GM23338 (cell line): ENCODE results near the gene SLC25A6. TPM values are rescaled to one million over a fixed set of nuclear protein-coding genes. Genes with fewer than 3 reads are reported as not detected.
A peak's percentile ranks its signal among the peaks of the same experiment; 100 is the strongest.

Experiments
- ATAC-seq: fragments of 200-7000 bp; cut with Tn5 transposase; 3 replicates; pipeline ENCODE4 v1.9.1; 2020
- DNase-seq: peaks from one replicate; pipeline ENCODE4 v3.0.0-alpha.2; 2015; ENCODE audit warnings: low spot score
- H2AFZ ChIP-seq: fragments of 200-600 bp; sonication (generic); 2 replicates; pipeline ENCODE4 v1.8.0; 2016; ENCODE audit warnings: antibody characterized with exemption, mild to moderate bottlenecking, moderate library complexity
- H3F3A ChIP-seq: fragments of 200-600 bp; sonication (generic); replicated peaks from 2 replicates; pipeline ENCODE4 v1.8.0; 2017; ENCODE audit warnings: antibody characterized with exemption, mixed run types, low read depth
- H3K27ac ChIP-seq: fragments of 200-600 bp; sonication (generic); 2 replicates; pipeline ENCODE4 v1.6.1; 2016; ENCODE audit warnings: low read depth
- H3K27me3 ChIP-seq: fragments of 200-600 bp; sonication (generic); 2 replicates; pipeline ENCODE4 v1.8.0; 2016; ENCODE audit warnings: mild to moderate bottlenecking, mixed run types, moderate library complexity; ENCODE audit not compliant: insufficient read depth
- H3K36me3 ChIP-seq: fragments of 200-600 bp; sonication (generic); 2 replicates; pipeline ENCODE4 v1.8.0; 2016; ENCODE audit warnings: mild to moderate bottlenecking; ENCODE audit not compliant: insufficient read depth
- H3K4me1 ChIP-seq: fragments of 200-600 bp; sonication (generic); 2 replicates; pipeline ENCODE4 v1.8.0; 2016; ENCODE audit warnings: mild to moderate bottlenecking, moderate library complexity; ENCODE audit not compliant: insufficient read depth
- H3K4me2 ChIP-seq: fragments of 200-600 bp; sonication (generic); 2 replicates; pipeline ENCODE4 v1.7.1; 2017; ENCODE audit warnings: mixed run types
- H3K4me3 ChIP-seq: fragments of 200-600 bp; sonication (generic); 2 replicates; pipeline ENCODE4 v1.6.1; 2016; ENCODE audit warnings: mixed run types
- H3K79me2 ChIP-seq: fragments of 200-600 bp; sonication (generic); replicated peaks from 2 replicates; pipeline ENCODE4 v1.8.0; 2017; ENCODE audit warnings: mild to moderate bottlenecking; ENCODE audit not compliant: insufficient read depth
- H3K9me2 ChIP-seq: fragments of 200-600 bp; sonication (generic); 2 replicates; pipeline ENCODE4 v1.8.0; 2017; ENCODE audit not compliant: insufficient read depth
- H4K20me1 ChIP-seq: fragments of 200-600 bp; sonication (generic); replicated peaks from 2 replicates; pipeline ENCODE4 v1.8.0; 2017; ENCODE audit warnings: mild to moderate bottlenecking; ENCODE audit not compliant: insufficient read depth
- H3K27ac Mint-ChIP-seq: 2 replicates; pipeline ENCODE4 v1.8.0; 2020; ENCODE audit warnings: inconsistent platforms, mild to moderate bottlenecking, moderate library complexity, mixed read lengths
- H3K27me3 Mint-ChIP-seq: 3 replicates; pipeline ENCODE4 v1.8.0; 2022; ENCODE audit warnings: low read depth, mild to moderate bottlenecking, moderate library complexity, mixed read lengths, inconsistent platforms; ENCODE audit not compliant: insufficient read depth, poor library complexity
- H3K36me3 Mint-ChIP-seq: 3 replicates; pipeline ENCODE4 v1.8.0; 2021; ENCODE audit warnings: low read depth, mild to moderate bottlenecking, inconsistent platforms, moderate library complexity, mixed read lengths
- H3K4me1 Mint-ChIP-seq: 3 replicates; pipeline ENCODE4 v1.8.0; 2020; ENCODE audit warnings: mild to moderate bottlenecking, inconsistent platforms, mixed read lengths
- H3K4me3 Mint-ChIP-seq: 3 replicates; pipeline ENCODE4 v1.8.0; 2021; ENCODE audit warnings: moderate library complexity, mild to moderate bottlenecking, inconsistent platforms, mixed read lengths
- H3K9me3 Mint-ChIP-seq: 3 replicates; pipeline ENCODE4 v1.8.0; 2020; ENCODE audit warnings: moderate library complexity, mild to moderate bottlenecking, inconsistent platforms, mixed read lengths
- CREB1 ChIP-seq: fragments of 250-450 bp; sonication (Bioruptor Pico); IDR thresholded peaks from 2 replicates; pipeline ENCODE4 v1.5.0; 2020; ENCODE audit warnings: low read depth, mild to moderate bottlenecking, moderate library complexity
- CTCF ChIP-seq, 2 experiments: fragments of 200-600 bp in 1 of 2; sonication (generic) in 1 of 2; conservative IDR thresholded peaks; 2 replicates each; pipeline versions ENCODE4 v1.5.1 to v1.6.1; 2016 to 2017; ENCODE audit warnings: antibody characterized with exemption in 2 of 2, low read depth in 2 of 2, mild to moderate bottlenecking in 2 of 2, moderate library complexity in 1 of 2
- EZH2 ChIP-seq: fragments of 200-600 bp; sonication (generic); IDR thresholded peaks from one replicate; pipeline ENCODE4 v1.8.0; 2017; ENCODE audit warnings: antibody characterized with exemption, mild to moderate bottlenecking, low read depth; ENCODE audit not compliant: unreplicated experiment
- EZH2phosphoT487 ChIP-seq: fragments of 200-600 bp; sonication (generic); IDR thresholded peaks from one replicate; pipeline ENCODE4 v1.8.1; 2018; ENCODE audit warnings: antibody characterized with exemption; ENCODE audit not compliant: unreplicated experiment
- JUNB ChIP-seq: IDR thresholded peaks from one replicate; pipeline ENCODE4 v1.6.1; 2016; ENCODE audit warnings: antibody characterized with exemption; ENCODE audit not compliant: unreplicated experiment
- NANOG ChIP-seq: IDR thresholded peaks from 2 replicates; pipeline ENCODE4 v1.6.1; 2016; ENCODE audit warnings: antibody characterized with exemption, borderline replicate concordance
- POLR2AphosphoS5 ChIP-seq: IDR thresholded peaks from 2 replicates; pipeline ENCODE4 v1.6.1; 2016; ENCODE audit warnings: antibody characterized with exemption, low read depth
- STAT1 ChIP-seq: IDR thresholded peaks from one replicate; pipeline ENCODE4 v1.6.1; 2016; ENCODE audit warnings: antibody characterized with exemption; ENCODE audit not compliant: unreplicated experiment
- ZNF114 ChIP-seq: fragments of 250-450 bp; sonication (Bioruptor Pico); IDR thresholded peaks from 2 replicates; pipeline ENCODE4 v1.5.0; 2020; ENCODE audit warnings: mild to moderate bottlenecking, moderate library complexity
- ZNF331 ChIP-seq: fragments of 250-450 bp; sonication (Bioruptor Pico); IDR thresholded peaks from 2 replicates; pipeline ENCODE4 v1.5.0; 2020; ENCODE audit warnings: low read depth, mild to moderate bottlenecking, moderate library complexity
- polyA plus RNA-seq: library from polyadenylated mRNA; unstranded; fragments of >200 nt; fragmentation: Nextera tagmentation; extraction: Ambion mirVana; gene quantifications from 2 replicates; pipeline ENCODE4 v1.2.1, GENCODE V29; 2016
- total RNA-seq: library from RNA; depleted of rRNA; stranded (reverse); fragments of >200 nt; shearing (Covaris generic); gene quantifications from 2 replicates; pipeline ENCODE4 v1.2.3, GENCODE V29; 2014
- TF ChIP-seq, protein P1 (sequence below): IDR thresholded peaks from 2 replicates; pipeline ENCODE4 v1.6.1; 2016; ENCODE audit warnings: antibody characterized with exemption
- TF ChIP-seq, protein P2 (sequence below): fragments of 250-450 bp; sonication (Bioruptor Pico); IDR thresholded peaks from 2 replicates; pipeline ENCODE4 v1.5.0; 2020; ENCODE audit warnings: mild to moderate bottlenecking, moderate library complexity
- TF ChIP-seq, protein P3 (sequence below): IDR thresholded peaks from one replicate; pipeline ENCODE4 v1.6.1; 2018; ENCODE audit warnings: antibody characterized with exemption; ENCODE audit not compliant: unreplicated experiment

SLC25A6 gene
- total and polyA plus RNA-seq, 2 experiments from 2014 or later: 358 to 486 TPM

- H3K9me3 Mint-ChIP-seq: peaks cover 11% of the 10 kb centered on the region; the same call in 2 of the 3 replicates
- peak overlapping the region; percentile 100 for H3K4me3 ChIP-seq
- peaks cover 43% of the 10 kb centered on the region for H3K4me1 Mint-ChIP-seq
- H3K36me3 ChIP-seq: peaks cover 33% of the 10 kb centered on the region
- H3K79me2 ChIP-seq: peaks cover 71% of the 10 kb centered on the region
- peaks cover 70% of the 10 kb centered on the region for H3K36me3 Mint-ChIP-seq
- peak overlapping the region; percentile 98 for H3K4me2 ChIP-seq
- H3F3A ChIP-seq: peaks cover 36% of the 10 kb centered on the region
- H3K4me3 Mint-ChIP-seq: peak overlapping the region; percentile 93
- DNase-seq (peak; percentile 78), ATAC-seq (peak; percentile 8)
- no peaks in the 10 kb centered on the region for H3K27me3 ChIP-seq
- H3K9me2 ChIP-seq: no peaks in the 10 kb centered on the region
- peak overlapping the region; percentile 98 for H3K27ac ChIP-seq
- H3K4me1 ChIP-seq: peaks cover 16% of the 10 kb centered on the region
- TF ChIP-seq POLR2AphosphoS5 (peak; percentile 44; the same call in 1 of the 2 replicates), NANOG (no peak), CREB1 (no peak; the same call in 1 of the 2 replicates), STAT1 (no peak), EZH2 (no peak), ZNF114 (no peak), EZH2phosphoT487 (no peak), JUNB (no peak), CTCF (conservative IDR thresholded peaks at IDR 0.05; ENCODE audit: low read depth in 2 of 2) (no peak), ZNF331 (CRISPR knock-in tag) (no peak)
- TF ChIP-seq, protein P1, sequence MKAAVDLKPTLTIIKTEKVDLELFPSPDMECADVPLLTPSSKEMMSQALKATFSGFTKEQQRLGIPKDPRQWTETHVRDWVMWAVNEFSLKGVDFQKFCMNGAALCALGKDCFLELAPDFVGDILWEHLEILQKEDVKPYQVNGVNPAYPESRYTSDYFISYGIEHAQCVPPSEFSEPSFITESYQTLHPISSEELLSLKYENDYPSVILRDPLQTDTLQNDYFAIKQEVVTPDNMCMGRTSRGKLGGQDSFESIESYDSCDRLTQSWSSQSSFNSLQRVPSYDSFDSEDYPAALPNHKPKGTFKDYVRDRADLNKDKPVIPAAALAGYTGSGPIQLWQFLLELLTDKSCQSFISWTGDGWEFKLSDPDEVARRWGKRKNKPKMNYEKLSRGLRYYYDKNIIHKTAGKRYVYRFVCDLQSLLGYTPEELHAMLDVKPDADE: peak; percentile 58
- TF ChIP-seq, protein P2, sequence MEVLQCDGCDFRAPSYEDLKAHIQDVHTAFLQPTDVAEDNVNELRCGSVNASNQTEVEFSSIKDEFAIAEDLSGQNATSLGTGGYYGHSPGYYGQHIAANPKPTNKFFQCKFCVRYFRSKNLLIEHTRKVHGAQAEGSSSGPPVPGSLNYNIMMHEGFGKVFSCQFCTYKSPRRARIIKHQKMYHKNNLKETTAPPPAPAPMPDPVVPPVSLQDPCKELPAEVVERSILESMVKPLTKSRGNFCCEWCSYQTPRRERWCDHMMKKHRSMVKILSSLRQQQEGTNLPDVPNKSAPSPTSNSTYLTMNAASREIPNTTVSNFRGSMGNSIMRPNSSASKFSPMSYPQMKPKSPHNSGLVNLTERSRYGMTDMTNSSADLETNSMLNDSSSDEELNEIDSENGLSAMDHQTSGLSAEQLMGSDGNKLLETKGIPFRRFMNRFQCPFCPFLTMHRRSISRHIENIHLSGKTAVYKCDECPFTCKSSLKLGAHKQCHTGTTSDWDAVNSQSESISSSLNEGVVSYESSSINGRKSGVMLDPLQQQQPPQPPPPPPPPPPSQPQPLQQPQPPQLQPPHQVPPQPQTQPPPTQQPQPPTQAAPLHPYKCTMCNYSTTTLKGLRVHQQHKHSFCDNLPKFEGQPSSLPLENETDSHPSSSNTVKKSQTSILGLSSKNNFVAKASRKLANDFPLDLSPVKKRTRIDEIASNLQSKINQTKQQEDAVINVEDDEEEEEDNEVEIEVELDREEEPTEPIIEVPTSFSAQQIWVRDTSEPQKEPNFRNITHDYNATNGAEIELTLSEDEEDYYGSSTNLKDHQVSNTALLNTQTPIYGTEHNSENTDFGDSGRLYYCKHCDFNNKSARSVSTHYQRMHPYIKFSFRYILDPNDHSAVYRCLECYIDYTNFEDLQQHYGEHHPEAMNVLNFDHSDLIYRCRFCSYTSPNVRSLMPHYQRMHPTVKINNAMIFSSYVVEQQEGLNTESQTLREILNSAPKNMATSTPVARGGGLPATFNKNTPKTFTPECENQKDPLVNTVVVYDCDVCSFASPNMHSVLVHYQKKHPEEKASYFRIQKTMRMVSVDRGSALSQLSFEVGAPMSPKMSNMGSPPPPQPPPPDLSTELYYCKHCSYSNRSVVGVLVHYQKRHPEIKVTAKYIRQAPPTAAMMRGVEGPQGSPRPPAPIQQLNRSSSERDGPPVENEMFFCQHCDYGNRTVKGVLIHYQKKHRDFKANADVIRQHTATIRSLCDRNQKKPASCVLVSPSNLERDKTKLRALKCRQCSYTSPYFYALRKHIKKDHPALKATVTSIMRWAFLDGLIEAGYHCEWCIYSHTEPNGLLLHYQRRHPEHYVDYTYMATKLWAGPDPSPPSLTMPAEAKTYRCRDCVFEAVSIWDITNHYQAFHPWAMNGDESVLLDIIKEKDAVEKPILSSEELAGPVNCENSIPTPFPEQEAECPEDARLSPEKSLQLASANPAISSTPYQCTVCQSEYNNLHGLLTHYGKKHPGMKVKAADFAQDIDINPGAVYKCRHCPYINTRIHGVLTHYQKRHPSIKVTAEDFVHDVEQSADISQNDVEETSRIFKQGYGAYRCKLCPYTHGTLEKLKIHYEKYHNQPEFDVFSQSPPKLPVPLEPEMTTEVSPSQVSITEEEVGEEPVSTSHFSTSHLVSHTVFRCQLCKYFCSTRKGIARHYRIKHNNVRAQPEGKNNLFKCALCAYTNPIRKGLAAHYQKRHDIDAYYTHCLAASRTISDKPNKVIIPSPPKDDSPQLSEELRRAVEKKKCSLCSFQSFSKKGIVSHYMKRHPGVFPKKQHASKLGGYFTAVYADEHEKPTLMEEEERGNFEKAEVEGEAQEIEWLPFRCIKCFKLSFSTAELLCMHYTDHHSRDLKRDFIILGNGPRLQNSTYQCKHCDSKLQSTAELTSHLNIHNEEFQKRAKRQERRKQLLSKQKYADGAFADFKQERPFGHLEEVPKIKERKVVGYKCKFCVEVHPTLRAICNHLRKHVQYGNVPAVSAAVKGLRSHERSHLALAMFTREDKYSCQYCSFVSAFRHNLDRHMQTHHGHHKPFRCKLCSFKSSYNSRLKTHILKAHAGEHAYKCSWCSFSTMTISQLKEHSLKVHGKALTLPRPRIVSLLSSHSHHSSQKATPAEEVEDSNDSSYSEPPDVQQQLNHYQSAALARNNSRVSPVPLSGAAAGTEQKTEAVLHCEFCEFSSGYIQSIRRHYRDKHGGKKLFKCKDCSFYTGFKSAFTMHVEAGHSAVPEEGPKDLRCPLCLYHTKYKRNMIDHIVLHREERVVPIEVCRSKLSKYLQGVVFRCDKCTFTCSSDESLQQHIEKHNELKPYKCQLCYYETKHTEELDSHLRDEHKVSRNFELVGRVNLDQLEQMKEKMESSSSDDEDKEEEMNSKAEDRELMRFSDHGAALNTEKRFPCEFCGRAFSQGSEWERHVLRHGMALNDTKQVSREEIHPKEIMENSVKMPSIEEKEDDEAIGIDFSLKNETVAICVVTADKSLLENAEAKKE (CRISPR knock-in tag): no peak
- TF ChIP-seq, protein P3, sequence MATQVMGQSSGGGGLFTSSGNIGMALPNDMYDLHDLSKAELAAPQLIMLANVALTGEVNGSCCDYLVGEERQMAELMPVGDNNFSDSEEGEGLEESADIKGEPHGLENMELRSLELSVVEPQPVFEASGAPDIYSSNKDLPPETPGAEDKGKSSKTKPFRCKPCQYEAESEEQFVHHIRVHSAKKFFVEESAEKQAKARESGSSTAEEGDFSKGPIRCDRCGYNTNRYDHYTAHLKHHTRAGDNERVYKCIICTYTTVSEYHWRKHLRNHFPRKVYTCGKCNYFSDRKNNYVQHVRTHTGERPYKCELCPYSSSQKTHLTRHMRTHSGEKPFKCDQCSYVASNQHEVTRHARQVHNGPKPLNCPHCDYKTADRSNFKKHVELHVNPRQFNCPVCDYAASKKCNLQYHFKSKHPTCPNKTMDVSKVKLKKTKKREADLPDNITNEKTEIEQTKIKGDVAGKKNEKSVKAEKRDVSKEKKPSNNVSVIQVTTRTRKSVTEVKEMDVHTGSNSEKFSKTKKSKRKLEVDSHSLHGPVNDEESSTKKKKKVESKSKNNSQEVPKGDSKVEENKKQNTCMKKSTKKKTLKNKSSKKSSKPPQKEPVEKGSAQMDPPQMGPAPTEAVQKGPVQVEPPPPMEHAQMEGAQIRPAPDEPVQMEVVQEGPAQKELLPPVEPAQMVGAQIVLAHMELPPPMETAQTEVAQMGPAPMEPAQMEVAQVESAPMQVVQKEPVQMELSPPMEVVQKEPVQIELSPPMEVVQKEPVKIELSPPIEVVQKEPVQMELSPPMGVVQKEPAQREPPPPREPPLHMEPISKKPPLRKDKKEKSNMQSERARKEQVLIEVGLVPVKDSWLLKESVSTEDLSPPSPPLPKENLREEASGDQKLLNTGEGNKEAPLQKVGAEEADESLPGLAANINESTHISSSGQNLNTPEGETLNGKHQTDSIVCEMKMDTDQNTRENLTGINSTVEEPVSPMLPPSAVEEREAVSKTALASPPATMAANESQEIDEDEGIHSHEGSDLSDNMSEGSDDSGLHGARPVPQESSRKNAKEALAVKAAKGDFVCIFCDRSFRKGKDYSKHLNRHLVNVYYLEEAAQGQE: no peak
- H3K27me3 Mint-ChIP-seq: peaks cover 44% of the 10 kb centered on the region
- no peak overlapping the region for H2AFZ ChIP-seq
- H4K20me1 ChIP-seq: peaks cover 38% of the 10 kb centered on the region
- H3K27ac Mint-ChIP-seq: peak overlapping the region; percentile 95
These were observed 609 bp upstream of the SLC25A6 start for GRCh38 chrX:1392376-1393068.
